ENCODE data around the gene BDNF.

GRCh38 chr11:27610280-27610679 is 90.0 kb downstream of the BDNF start:
- TF ChIP-seq POLR2A (IDR thresholded peaks at IDR 0.05; ENCODE audit: low read length), result no peak
- TF ChIP-seq GATA1 (IDR thresholded peaks at IDR 0.05; ENCODE audit: low read depth, low read length), result no peak

Data from erythroblast (primary cell).